Myocyte (in vitro differentiated cells): ENCODE measurements around the gene PRKCA. TPM values are rescaled to one million over a fixed set of nuclear protein-coding genes. Genes with fewer than 3 reads are reported as not detected.
A peak's percentile ranks its signal among the peaks of the same experiment; 100 is the strongest.

Experiments
- DNase-seq: peaks from one replicate; pipeline ENCODE4 v3.0.0-alpha.2; 2012; ENCODE audit warnings: low read depth
- total RNA-seq: library from RNA; depleted of rRNA; stranded (reverse); fragments of >200 nt; gene quantifications from 2 replicates; pipeline ENCODE4 v1.2.3, GENCODE V29; 2014

The PRKCA gene
- total RNA-seq, 1 donor from 2014 or later = 8.6 TPM

DNA sequence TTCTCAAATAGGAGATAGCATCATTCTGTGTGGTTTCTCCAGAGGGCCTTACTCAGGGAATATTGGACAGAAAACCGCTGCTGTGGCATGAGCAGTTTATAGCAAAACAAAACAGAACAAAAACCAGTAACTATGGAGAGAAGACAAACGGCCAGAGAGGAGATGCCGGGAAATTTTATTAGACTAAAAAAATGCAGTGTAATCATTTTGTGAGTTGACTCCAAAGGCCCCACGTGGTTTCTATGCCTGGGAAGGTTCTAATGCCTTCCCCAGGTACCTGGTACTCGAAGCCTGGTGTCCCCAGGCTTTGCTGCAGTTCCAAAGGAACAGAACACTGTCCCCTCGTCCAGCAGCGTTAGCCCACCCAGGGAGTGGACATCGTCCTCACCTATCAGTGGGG lies 519.6 kb downstream of the PRKCA start:
- DNase-seq = no peak

DNA sequence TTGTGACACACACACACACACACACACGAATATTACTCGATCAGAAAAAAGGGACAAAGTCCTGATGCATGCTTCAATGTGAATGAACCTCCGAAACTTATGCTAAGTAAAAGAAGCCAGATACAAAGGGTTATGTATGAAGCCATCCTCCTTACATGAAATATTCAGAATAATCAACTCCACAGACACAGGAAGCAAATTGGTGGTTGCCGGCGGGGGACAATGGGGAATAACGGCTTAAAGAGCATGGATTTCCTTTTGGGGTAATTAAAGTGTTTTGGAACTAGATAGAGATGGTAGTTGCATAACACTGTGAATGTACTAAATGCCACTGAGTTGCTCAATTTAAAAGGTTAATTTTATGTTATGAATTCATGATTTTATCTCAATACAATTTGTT lies 524.4 kb downstream of the PRKCA start:
- DNase-seq = no peak

DNA sequence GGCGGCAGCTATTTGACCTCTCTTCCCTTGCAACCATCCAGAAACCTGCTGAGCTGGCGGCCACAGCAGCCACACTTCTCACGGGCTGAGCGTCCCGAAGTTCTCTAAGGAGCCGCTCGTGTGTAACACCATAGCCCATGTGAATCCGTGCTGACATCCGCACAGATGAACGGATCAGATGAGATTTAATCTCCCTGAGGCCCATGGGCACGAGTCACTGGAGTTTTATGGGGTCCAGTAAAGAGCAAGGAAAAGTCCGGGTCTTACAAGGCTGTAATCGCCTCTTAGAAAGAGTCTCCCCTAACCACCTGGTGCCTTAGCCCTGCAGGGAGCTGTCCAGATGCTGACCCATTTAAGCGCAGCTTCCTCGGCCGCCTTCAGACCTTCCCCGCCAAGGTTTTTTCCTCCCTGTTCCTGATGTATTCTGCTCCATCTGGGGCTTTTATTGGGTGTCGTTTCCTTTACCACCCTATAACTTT lies 527.0 kb downstream of the PRKCA start:
- peak; percentile 76 for DNase-seq

DNA sequence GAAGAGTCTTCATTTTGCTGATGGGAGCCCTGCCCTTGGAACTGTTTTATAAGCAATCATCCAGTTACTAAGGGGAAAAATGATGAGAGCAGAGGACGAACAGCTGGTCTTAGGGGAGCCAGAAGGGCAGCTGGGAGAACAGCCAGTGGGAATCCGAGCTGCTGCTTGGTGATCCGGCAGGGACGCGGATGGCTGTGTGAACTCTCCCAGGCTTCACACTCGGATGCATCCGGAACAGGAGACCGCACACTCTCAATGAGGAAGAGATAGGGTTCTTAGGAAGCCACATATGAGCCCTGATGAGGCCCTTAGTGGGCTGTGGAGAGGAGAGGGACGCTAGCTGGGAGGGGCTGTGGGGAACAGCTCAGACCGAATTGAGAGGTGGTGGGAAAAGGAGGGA lies 527.5 kb downstream of the PRKCA start:
- DNase-seq = peak; percentile 67

DNA sequence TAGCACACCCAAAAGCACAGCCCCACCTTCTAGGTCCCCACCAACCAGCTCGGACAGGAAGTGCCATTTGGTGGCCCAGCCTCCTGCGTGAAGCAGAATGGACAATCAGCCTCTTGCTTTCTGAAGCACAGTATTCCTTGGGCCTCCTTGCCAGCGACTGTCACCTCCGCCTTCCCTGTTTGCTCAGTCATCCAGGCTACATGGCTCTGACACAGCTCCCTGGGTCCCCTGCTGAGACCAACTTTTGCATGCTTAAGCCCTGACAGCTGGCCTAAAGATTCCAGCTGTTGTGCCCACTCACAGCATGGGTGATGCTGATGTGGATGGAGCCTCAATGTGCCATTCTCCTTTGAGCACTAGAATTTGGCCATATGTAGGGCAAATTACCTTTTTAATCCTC lies 528.0 kb downstream of the PRKCA start:
- DNase-seq = no peak

DNA sequence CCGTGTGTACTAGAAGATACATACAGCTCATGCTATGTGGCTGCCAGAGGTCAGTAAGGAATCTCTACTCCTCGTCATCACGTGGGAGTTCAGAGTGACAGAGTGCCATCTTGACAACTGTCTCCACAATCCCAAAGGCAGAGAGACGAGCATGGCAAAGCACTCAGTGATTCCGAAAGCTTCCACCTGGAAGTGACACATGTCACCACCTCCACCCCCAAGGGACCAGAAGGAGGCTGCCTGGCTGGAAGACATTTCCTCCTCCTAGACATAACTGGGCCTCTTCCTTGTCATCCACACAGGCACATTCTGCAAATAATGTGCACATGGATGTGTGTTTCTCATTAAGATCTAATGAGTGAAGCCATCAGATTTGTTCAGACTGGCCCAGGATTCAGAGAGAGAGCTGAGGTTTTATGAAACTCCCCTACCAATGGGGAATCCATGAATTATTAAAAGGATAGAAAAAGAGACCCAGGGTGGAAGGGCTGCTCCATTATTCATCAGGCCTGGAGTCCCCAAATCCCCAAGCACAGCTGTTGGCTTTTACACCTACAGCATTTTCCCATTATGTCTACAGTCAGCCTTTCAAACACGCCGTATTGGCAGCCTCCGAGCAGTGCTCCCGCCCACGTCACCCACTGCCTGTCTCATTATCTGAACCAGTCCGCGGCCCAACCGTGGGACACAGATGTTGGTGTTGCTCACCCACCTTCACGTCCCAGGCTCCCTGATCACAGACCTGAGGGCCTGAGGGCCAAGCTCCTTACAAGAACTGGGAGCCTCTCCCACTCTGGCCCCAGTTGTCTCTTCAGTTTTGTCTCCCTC lies 529.2 kb downstream of the PRKCA start:
- DNase-seq = no peak

DNA sequence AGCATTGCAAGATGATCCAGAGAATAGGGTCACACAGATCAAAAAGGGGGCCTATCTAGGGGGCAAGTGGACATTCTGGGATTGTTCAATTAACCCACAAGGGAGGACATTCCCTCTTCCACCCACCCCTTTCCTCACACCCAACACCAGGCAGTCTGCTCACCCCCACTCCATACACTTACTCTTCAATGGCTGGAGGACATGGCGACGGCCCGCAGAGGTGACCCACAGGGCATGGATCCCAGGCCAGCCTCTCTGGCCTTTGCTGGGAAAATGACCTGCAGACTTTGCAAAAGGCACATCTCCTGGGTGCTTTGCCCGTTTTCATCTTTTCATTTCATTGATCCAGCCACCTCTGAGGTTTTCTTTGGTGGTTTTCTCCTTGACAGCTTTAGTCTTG lies 530.8 kb downstream of the PRKCA start:
- no peak for DNase-seq

DNA sequence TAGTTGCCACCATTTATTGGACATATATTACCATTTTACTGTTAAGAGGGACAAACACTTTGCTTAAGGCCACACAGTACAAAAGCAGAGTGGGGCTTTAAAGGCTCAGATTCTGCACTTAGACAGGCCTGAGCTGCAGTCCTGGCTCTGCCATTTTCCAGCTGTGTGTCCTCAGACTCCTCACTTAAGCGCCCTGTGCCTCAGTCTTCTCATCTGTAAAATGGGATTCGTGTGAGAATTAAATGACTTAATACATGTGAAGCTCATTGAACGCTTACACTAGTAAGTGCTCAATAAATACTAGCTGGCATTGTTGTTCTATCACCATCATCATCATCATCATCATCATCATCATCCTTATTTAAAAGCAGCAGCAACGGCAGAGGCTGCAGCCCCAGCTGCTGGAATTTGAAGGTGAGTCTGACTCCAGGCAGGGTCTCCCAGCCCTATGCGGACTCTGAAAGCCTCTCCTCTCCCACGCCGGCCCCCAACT lies 532.1 kb downstream of the PRKCA start:
- no peak for DNase-seq

DNA sequence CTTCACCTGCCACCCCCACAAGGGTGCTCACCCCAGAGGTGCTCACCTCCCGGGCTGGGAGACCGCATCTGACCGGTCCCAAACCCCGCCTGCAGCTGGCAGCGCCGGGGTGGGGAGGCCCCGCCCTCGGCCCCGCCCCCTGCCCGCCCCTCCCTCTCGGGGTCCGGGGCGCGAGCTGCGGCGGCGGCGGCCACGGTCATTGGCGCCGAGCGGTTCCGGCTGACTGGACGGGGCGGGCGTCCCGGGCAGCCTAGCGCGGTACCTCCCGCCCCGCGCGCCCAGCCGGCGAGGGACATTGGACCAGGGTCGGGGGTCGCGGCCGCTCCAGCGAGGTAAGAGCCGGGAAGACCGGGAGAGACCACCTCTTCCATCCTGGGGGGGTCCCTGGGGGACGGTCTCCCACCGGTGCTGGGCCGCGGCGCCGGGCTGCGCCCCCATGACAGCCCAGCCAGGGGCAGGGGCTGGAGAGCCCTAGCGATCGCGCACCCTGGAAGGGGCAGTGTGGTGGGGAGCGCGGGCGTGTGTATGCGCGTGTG lies 532.6 kb downstream of the PRKCA start, which contains the start of gene CACNG5:
Gene CACNG5 (plus strand): TSS at position 199 of the 536 bp plus-strand sequence. CDS start 42,216 bp downstream, outside the sequence.
- no peak for DNase-seq

DNA sequence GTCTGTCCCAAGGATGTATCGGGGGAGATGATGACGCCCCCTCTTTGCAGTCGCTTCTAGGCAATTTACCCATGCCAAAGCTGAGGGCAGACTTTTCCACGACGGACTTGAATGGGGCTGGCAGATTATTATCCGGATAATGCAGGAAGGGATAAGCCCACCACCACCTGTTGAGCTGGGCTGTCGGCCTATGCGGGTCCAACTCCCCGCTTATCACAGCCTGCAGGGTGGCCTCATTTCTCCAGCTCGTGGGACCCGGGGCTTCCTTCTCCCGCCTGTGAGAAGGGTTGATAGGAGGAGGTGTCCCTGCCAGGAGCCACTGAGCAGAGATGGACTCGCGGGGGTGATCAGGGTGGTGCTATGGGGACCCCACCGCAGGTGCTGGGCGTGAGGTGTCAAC lies 533.1 kb downstream of the PRKCA start:
- no peak for DNase-seq

DNA sequence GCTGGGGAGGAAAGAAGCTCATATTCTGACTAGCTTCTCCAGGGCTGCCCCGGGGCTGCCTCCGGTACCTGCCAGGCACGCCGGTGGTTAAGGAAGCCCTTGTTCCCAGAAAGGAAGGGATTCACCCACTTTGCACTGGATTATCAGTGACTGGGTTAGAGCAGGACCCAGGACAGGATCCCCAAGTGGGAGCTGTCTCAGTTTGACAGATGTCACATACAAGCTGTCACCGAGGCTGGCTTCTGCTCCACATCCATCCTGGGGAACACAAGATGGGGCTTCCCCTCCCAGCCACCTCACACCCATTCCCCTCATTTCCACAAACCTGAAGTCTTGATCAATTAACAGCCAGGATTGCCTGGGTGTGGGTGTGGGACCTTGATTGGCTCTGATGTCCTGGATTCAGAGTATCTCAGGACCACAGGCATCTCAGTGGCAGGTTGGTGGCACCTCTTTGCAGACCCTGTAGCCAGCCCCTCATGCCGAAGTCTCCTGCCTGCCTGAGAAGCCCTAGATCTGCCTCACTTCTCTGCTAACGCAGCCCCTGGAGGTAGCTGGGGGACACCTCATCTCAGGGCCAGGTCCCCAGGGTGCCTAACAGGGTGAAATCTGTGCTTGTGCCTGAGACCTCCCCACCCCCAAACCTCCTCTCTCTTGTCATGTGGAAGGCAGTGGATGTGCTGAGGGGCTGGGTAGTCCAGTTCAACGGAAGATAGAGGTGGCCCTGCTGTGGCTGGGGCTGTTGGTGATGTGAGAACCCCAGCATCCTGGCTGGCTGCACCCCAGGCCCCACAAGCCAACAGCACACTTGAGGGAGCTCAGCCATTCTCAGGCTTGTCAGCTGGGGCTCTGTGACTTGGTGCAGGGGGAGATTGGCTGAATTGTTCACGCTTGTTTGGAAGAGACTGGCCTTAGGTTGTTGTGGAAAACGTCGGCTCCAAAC lies 533.9 kb downstream of the PRKCA start:
- DNase-seq = no peak

DNA sequence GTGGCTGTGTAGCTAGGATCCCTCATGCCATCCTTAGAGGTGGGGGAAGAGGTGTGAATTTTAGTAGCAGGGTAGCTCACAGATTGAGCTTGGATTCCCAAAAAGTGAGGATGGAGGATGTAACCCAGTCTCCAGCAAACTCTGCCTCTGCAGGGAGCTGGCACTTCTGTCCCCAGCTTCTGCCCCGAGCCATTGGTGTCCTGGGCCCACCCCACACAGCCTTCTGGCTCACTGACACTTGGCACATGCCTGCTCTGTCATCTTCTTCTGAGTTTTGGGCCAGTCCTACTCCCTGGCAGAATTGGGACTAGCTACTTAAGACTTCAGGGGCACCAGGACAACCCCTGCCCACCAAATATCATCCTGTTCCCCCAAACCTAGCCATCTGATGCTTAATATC lies 534.8 kb downstream of the PRKCA start:
- DNase-seq = no peak

DNA sequence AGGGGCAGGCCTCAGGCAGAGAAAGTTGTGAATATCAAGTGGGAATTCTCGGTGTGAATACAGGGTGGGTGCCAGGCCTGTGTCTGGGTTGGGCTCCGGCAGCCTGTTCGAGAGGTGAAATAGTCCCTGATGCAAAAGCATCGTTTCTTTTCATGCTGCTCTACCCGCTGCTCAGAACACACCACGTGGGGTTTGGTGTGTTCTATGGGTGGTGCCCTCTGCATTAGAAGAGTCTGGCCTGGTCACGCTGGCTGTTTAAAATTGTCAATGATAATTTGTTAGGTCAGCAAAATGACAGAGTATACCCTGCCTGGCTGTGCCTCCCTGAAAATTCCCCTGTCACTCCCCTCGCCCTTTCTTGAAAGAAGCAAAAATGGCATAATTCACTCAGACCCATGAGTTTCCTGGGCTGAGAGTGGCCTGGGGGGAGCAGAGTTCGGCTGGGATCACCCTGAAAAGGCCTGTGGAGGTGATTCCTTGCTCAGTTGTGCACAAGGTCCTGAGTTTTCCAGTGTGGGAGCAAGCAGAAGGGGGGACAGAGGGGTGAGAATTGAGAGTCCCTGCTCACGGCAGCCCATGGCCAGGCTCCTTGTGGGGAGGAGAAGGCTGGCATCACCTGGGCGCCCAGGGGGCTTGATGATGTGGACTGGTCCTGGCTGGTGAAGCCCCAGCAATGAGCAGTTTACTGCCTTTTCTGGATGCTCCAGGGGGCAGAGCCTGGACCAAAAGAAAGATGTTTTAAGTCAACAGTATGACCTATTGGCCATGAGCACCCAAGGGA lies 535.7 kb downstream of the PRKCA start:
- no peak for DNase-seq

DNA sequence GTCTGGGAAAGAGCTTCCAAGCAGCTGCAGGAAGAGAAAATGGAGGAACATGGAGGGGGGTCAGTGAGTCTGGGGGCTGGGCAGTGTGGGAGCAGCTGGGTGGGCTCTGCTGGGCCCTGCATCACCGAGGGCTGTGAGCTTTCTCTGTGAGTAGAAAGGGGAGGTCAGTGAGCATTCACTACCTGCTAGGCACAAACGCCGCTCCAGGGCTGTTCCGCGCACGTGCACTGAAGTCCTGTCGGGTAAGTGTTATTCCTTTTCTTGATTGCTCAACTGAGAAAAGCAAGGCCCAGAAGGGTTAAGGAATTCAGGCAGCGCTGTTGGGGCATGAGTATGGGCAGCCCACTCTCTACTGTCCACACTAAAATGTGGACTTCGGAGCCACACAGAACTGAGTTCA lies 537.2 kb downstream of the PRKCA start:
- no peak for DNase-seq

DNA sequence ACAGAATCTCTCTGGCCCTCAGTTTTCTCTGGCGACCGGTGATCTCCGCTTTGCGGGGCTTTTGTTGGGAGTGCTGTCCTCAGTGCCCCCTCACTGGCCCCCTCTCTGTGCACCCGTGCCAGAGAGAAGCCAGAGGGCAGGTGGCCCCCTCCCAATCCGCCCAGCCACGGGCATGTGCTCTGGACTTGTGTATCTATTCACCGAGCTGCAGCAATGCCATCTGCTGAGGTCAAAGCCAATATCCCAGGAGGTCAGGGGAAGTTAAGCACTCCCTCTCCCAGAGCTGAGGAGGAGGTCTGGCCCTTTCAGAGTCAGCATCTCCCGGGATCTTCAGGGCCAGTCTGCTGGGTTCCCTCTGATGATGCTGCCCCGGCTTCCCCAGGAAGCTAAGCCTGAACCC lies 537.6 kb downstream of the PRKCA start:
- DNase-seq = no peak

DNA sequence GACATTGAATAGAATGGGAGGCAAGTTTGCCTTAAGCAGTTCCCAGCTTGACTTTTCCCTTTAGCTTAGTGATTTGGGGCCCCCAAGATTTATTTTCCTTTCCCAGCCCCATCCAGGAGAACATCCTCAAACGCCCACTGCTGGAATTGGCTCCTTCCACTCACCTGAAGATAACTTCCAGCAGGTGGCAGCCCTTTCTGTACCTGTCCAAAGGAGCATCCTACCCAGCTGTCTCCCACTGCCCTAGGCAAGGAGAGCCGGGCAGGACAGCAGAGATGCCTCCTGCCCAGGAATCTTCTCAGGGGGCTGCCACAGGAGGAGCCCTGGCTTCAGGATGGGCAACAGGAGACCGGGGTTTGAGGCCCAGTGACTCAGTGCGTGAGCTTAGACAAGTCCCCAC lies 538.9 kb downstream of the PRKCA start:
- DNase-seq = no peak

DNA sequence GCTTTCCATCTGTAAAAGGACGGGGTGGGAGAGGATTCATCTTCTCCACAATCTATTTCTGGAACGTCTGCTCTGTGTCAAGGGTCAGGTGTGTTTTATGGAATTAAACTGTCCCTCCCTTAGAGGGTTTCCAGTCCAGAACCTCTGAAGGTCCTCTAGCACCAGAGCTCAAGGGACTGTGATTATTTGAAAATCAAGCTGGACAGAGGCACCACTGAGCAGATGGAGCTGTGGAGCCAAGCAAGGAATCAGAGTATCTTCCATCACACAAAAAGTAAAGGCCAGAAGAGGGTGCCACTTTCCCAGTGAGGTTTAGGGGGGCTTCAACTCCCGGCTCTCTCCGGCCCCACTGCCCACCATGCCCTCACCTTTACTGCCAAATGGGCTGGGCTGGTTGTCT lies 539.3 kb downstream of the PRKCA start:
- no peak for DNase-seq

DNA sequence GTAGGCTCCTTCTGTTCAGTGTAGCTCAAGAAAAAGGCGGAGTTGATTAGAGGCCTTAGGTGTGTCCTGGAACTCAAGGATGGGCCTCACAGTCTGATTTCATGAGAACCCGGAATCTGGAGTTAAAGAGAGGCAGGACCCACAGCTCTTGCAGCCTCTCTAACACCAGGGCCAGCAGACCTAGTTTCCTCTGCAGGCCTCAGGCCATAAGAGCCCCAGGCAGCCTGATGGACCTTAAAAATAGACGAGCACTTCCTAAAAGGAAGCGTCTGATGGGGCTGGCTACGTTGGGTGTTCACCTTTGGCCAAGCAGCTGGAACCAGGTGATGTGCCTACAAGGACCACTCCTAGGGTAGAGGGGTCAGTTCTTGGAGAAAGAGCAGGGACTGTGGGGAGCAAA lies 540.1 kb downstream of the PRKCA start:
- no peak for DNase-seq

DNA sequence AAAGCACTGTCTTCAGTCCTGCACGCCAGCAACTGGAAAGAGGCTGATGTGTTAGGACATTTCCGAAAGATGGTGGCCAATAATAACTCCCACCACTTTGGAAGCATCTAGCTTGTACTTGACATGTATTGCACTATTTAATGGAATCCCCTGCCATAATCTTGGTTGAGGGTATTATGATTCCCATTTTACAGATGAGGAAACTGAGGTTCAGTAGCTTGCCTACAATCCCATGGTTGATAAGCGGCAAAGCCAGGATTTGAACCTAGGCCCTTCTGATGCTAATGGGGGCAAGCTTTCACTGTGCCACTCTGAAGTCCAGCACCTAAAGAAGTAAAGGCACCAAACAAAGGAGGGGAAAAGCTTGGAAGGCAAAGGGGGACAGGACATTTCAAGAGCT lies 540.5 kb downstream of the PRKCA start:
- DNase-seq = no peak

DNA sequence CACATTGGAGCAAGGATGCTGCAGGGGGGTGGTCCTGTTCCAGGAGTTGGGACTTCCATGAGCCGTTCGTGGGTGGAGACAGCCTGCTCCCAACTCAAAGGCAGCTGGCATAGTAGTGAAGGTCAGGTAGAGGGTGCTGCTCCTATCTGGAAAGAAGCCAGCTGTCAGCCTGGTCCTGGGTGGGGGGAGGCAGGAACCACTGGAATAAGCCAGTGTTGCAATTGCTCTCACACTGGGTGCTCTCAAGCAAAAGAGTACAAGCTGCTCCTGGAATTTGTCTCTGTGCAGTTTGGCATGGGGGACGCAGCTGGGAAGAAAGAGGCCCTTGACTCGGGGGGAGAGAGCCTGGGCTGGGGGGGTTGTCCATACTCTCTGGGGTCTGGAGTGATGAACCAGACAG lies 541.2 kb downstream of the PRKCA start:
- DNase-seq = no peak

DNA sequence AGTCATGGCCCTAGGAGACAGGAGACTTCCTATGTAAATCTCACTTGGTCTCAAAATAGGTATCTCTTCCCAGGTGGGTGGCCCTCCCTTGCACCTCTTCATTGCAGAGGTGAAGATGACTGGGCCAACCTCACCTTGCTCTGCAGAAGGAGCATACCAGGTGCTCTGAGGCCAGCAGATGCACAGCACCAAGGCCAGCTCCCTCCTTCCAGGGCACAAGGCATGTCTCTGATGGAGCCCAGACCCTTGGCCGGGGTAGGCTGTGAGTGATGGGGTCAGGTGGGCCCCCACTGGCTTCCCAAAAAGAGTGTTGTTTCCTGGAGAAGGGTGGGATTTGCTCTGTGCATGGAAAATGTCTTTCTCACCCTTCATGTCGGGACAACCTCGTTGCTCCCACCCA lies 545.3 kb downstream of the PRKCA start:
- DNase-seq = no peak
